H1 (cell line): ENCODE measurements around the gene C1orf50. TPM values are rescaled to one million over a fixed set of nuclear protein-coding genes. Genes with fewer than 3 reads are reported as not detected.

Source experiments
- CTCF ChIA-PET: fragments of 300-600 bp; sonication (Branson Sonifier 250); formaldehyde crosslinking; loops from one replicate; lab custom pipeline; 2021; ENCODE audit not compliant: partially characterized antibody; lab: Charles Lee
- POLR2A ChIA-PET: fragments of 300-600 bp; sonication (Branson Sonifier 250); formaldehyde crosslinking; loops from one replicate; lab custom pipeline; 2021; ENCODE audit warnings: inconsistent platforms; ENCODE audit not compliant: partially characterized antibody; lab: Charles Lee
- DNase-seq, 2 experiments: peaks; one replicate each; pipeline versions ENCODE4 v3.0.0 to v3.0.0-alpha.2; 2010 to 2022; ENCODE audit warnings: low spot score in 2 of 2, low read depth in 1 of 2, mixed read lengths in 1 of 2
- FAIRE-seq: peaks from 2 replicates; lab custom pipeline; 2011; peaks lifted over from hg19 to GRCh38; lab: Jason Lieb, UNC
- H2AFZ ChIP-seq: 2 replicates; pipeline ENCODE4 v1.8.1; 2012; ENCODE audit warnings: low read length, inconsistent platforms
- H2AK5ac ChIP-seq: 2 replicates; pipeline ENCODE4 v1.6.1; 2013; ENCODE audit warnings: low read depth, low read length
- H2BK120ac ChIP-seq: replicated peaks from 2 replicates; pipeline ENCODE3; 2013; ENCODE audit warnings: low read depth, low read length, inconsistent platforms
- H2BK12ac ChIP-seq: 2 replicates; pipeline ENCODE4 v1.6.1; 2013; ENCODE audit warnings: low read depth, low read length
- H2BK15ac ChIP-seq: 2 replicates; pipeline ENCODE4 v1.6.1; 2013; ENCODE audit warnings: low read length
- H2BK20ac ChIP-seq: 2 replicates; pipeline ENCODE4 v1.6.1; 2013; ENCODE audit warnings: low read length
- H2BK5ac ChIP-seq: 2 replicates; pipeline ENCODE4 v1.6.1; 2013; ENCODE audit warnings: low read depth, low read length
- H3K14ac ChIP-seq: 2 replicates; pipeline ENCODE4 v1.6.1; 2013; ENCODE audit warnings: inconsistent platforms; ENCODE audit not compliant: insufficient read length
- H3K18ac ChIP-seq: 2 replicates; pipeline ENCODE4 v1.6.1; 2013; ENCODE audit warnings: low read length; ENCODE audit errors: extremely low read depth
- H3K23ac ChIP-seq: 2 replicates; pipeline ENCODE4 v1.6.1; 2013; ENCODE audit warnings: inconsistent platforms; ENCODE audit not compliant: insufficient read length
- H3K23me2 ChIP-seq: 2 replicates; pipeline ENCODE4 v1.6.1; 2013; ENCODE audit warnings: low read depth, low read length
- H3K27ac ChIP-seq: 2 replicates; pipeline ENCODE4 v1.6.1; 2011; ENCODE audit warnings: low read depth, low read length, inconsistent platforms
- H3K27me3 ChIP-seq, 4 experiments: replicated peaks in 1 of 4; 1 replicate in 1 of 4; 2 replicates in 3 of 4; pipeline versions ENCODE4 v1.6.1 to v1.8.1; 2011 to 2013; ENCODE audit warnings: low read length in 3 of 4, mild to moderate bottlenecking in 3 of 4, inconsistent platforms in 2 of 4, mixed read lengths in 2 of 4, moderate library complexity in 1 of 4; ENCODE audit not compliant: control insufficient read depth in 3 of 4, insufficient read depth in 3 of 4; ENCODE audit errors: extremely low read depth in 1 of 4
- H3K36me3 ChIP-seq, 4 experiments: 2 replicates each; pipeline versions ENCODE4 v1.6.1 to v1.8.1; 2011 to 2013; ENCODE audit warnings: mild to moderate bottlenecking in 4 of 4, low read length in 3 of 4, moderate library complexity in 2 of 4, control low read depth in 1 of 4, inconsistent platforms in 1 of 4; ENCODE audit not compliant: insufficient read depth in 4 of 4, control insufficient read depth in 2 of 4
- H3K4ac ChIP-seq: replicated peaks from 2 replicates; pipeline ENCODE3; 2013; ENCODE audit warnings: low read length, low read depth, mixed read lengths, inconsistent platforms; ENCODE audit not compliant: insufficient read length
- H3K4me1 ChIP-seq, 4 experiments: replicated peaks in 1 of 4; 1 replicate in 1 of 4; 2 replicates in 3 of 4; pipeline versions ENCODE4 v1.6.1 to v1.8.1; 2011 to 2013; ENCODE audit warnings: low read length in 3 of 4, inconsistent platforms in 2 of 4, mixed read lengths in 1 of 4; ENCODE audit not compliant: insufficient read depth in 4 of 4, control insufficient read depth in 3 of 4
- H3K4me2 ChIP-seq, 2 experiments: 2 replicates each; pipeline versions ENCODE4 v1.6.1 to v1.8.1; 2011 to 2013; ENCODE audit warnings: low read depth in 2 of 2, low read length in 2 of 2, control low read depth in 1 of 2, inconsistent platforms in 1 of 2, mild to moderate bottlenecking in 1 of 2; ENCODE audit not compliant: insufficient read depth in 1 of 2
- H3K4me3 ChIP-seq, 4 experiments: fragments of 200-600, 300-600 bp in 1 of 4; sonication (generic), shearing (Covaris generic), sonication (Bioruptor Twin) in 1 of 4; 2 replicates each; pipeline versions ENCODE4 v1.5.1 to v1.8.1; 2011 to 2016; ENCODE audit warnings: low read length in 4 of 4, low read depth in 3 of 4, control low read depth in 2 of 4, inconsistent platforms in 2 of 4, mild to moderate bottlenecking in 2 of 4, mixed read lengths in 1 of 4, moderate library complexity in 1 of 4; ENCODE audit not compliant: insufficient read depth in 2 of 4; ENCODE audit errors: extremely low read depth in 1 of 4
- H3K56ac ChIP-seq: replicated peaks from 2 replicates; pipeline ENCODE3; 2013; ENCODE audit warnings: low read depth, mild to moderate bottlenecking, mixed read lengths, low read length, inconsistent platforms; ENCODE audit not compliant: insufficient read length
- H3K79me1 ChIP-seq: 2 replicates; pipeline ENCODE4 v1.6.1; 2013; ENCODE audit warnings: low read depth, low read length, control low read depth
- H3K79me2 ChIP-seq, 2 experiments: 2 replicates each; pipeline versions ENCODE4 v1.6.1 to v1.8.1; 2012 to 2013; ENCODE audit warnings: low read length in 2 of 2, mild to moderate bottlenecking in 2 of 2, inconsistent platforms in 1 of 2; ENCODE audit not compliant: insufficient read depth in 2 of 2, control insufficient read depth in 1 of 2
- H3K9ac ChIP-seq, 4 experiments: replicated peaks in 1 of 4; 1 replicate in 1 of 4; 2 replicates in 3 of 4; pipeline versions ENCODE4 v1.6.1 to v1.8.1; 2011 to 2013; ENCODE audit warnings: low read depth in 3 of 4, low read length in 3 of 4, control low read depth in 2 of 4, mild to moderate bottlenecking in 2 of 4, moderate library complexity in 2 of 4, inconsistent platforms in 1 of 4; ENCODE audit errors: extremely low read depth in 1 of 4
- H3K9me3 ChIP-seq, 2 experiments: 2 replicates each; pipeline versions ENCODE4 v1.6.1 to v1.8.1; 2012 to 2013; ENCODE audit warnings: mild to moderate bottlenecking in 2 of 2, moderate library complexity in 2 of 2, control low read depth in 1 of 2, inconsistent platforms in 1 of 2, low read depth in 1 of 2, low read length in 1 of 2, mixed read lengths in 1 of 2; ENCODE audit not compliant: insufficient read depth in 2 of 2
- H4K20me1 ChIP-seq, 2 experiments: replicated peaks in 1 of 2; 2 replicates each; pipeline versions ENCODE3 to v1.8.1; 2011 to 2013; ENCODE audit warnings: inconsistent platforms in 2 of 2, low read length in 2 of 2, mild to moderate bottlenecking in 1 of 2; ENCODE audit not compliant: insufficient read depth in 2 of 2, control insufficient read depth in 1 of 2
- H4K5ac ChIP-seq: 2 replicates; pipeline ENCODE4 v1.6.1; 2013; ENCODE audit warnings: low read length, low read depth, mixed read lengths, inconsistent platforms; ENCODE audit not compliant: insufficient read length
- H4K8ac ChIP-seq: 2 replicates; pipeline ENCODE4 v1.8.0; 2013; ENCODE audit warnings: mild to moderate bottlenecking, moderate library complexity, low read length, inconsistent platforms; ENCODE audit not compliant: insufficient read depth; ENCODE audit errors: extremely low read depth
- H4K91ac ChIP-seq: replicated peaks from 2 replicates; pipeline ENCODE3; 2013; ENCODE audit warnings: low read length, mixed read lengths, inconsistent platforms; ENCODE audit not compliant: insufficient read length
- CEBPB ChIP-seq: IDR thresholded peaks from 2 replicates; pipeline ENCODE4 v1.6.1; 2012; ENCODE audit warnings: low read depth, low read length
- NANOG ChIP-seq: IDR thresholded peaks from 2 replicates; pipeline ENCODE4 v1.6.1; 2011; ENCODE audit warnings: low read length, low read depth, mild to moderate bottlenecking, inconsistent platforms; ENCODE audit not compliant: insufficient read depth, poor library complexity, severe bottlenecking
- NRF1 ChIP-seq: IDR thresholded peaks from 2 replicates; pipeline ENCODE4 v1.6.1; 2011; ENCODE audit warnings: mild to moderate bottlenecking, low read depth, low read length, improper control_type of control experiment
- RFX5 ChIP-seq: IDR thresholded peaks from 2 replicates; pipeline ENCODE4 v1.6.1; 2011; ENCODE audit warnings: low read depth, low read length, improper control_type of control experiment, borderline replicate concordance
- TAF1 ChIP-seq: IDR thresholded peaks from 2 replicates; pipeline ENCODE4 v1.6.1; 2011; ENCODE audit warnings: mild to moderate bottlenecking, low read depth, low read length
- TAF7 ChIP-seq: optimal IDR thresholded peaks from 2 replicates; pipeline ENCODE3; 2011; ENCODE audit warnings: low read depth, mild to moderate bottlenecking, inconsistent platforms, low read length, moderate library complexity, borderline replicate concordance
- ZNF274 ChIP-seq: IDR thresholded peaks from 2 replicates; pipeline ENCODE4 v1.7.0; 2012; ENCODE audit warnings: low read length, borderline replicate concordance; ENCODE audit errors: extremely low read depth
- WGBS, 2 experiments: shearing (Covaris generic) in 1 of 2; methylation state at CpG; one replicate each; pipeline versions ENCODE4 v1.1.6 to v1.1.7; 2013 to 2015; ENCODE audit warnings: low lambda C conversion rate in 2 of 2, mixed read lengths in 2 of 2, inconsistent platforms in 1 of 2, low coverage in 1 of 2, missing lambda C conversion rate in 1 of 2; ENCODE audit not compliant: insufficient replicate concordance in 2 of 2, insufficient coverage in 1 of 2, insufficient read length in 1 of 2; ENCODE audit errors: extremely low coverage in 1 of 2, missing lambda C conversion rate in 1 of 2; 5-methylcytosine and 5-hydroxymethylcytosine counted together
- polyA plus RNA-seq, 7 experiments: library from polyadenylated mRNA; depleted of rRNA in 3 of 7; stranded (reverse) in 5 of 7; unstranded in 2 of 7; fragments of >200 nt in 5 of 7; fragments of 200-250 nt in 2 of 7; gene quantifications; 1 replicate in 5 of 7; 2 replicates in 1 of 7; 4 replicates in 1 of 7; pipeline versions ENCODE4 v1.2.1 to v1.2.3, GENCODE V29; 2011 to 2013; ENCODE audit warnings: missing spikeins in 2 of 7, mixed read lengths in 2 of 7
- total RNA-seq: library from RNA; stranded (reverse); fragmentation: NEBNext Ultra II Directional; extraction: Animal tissue kit (Norgen Biotek cat#: 25700); gene quantifications from 2 replicates; pipeline ENCODE4 v1.2.1, GENCODE V29; 2021

C1orf50 gene
- total and polyA plus RNA-seq, 2 of the 8 experiments (the other 6 are each of a cell fraction or from before 2014, with no cell fraction given), result 3.2 to 7.1 TPM

GRCh38 chr1:42742141-42742540, 24.9 kb upstream of the C1orf50 start:
- no peak for TF ChIP-seq NRF1
- TF ChIP-seq TAF1, result no peak
- TF ChIP-seq TAF7, result no peak
- no peak for TF ChIP-seq ZNF274
- no peak for TF ChIP-seq NANOG
- TF ChIP-seq RFX5, result no peak
- no peak for TF ChIP-seq CEBPB
- TF ChIP-seq, all 59 proteins: peak for 0
- Histone ChIP-seq H3K14ac (no peak overlapping the region), H3K27ac (no peak overlapping the region), H3K18ac (no peak overlapping the region), H4K91ac (peak overlapping the region; percentile 97), H3K4me3 (no peak overlapping the region), H3K27me3 (no peaks in the 10 kb centered on the region), H4K20me1 (peaks cover 0 to 2% of the 10 kb centered on the region in 2 experiments), H4K5ac (no peak overlapping the region), H3K4me2 (no peak overlapping the region), H3K23ac (no peak overlapping the region), H3K9ac (no peak overlapping the region), H3K9me3 (no peaks in the 10 kb centered on the region), H3K36me3 (peaks cover 3 to 7% (median 4%) of the 10 kb centered on the region in 4 experiments; a peak in 6 of 8 replicates), H2BK20ac (no peak overlapping the region), H2BK12ac (peak overlapping the region; percentile 99), H3K4me1 (peaks cover 0 to 38% (median 28%) of the 10 kb centered on the region in 4 experiments; a peak in 6 of 7 replicates), H3K23me2 (peaks cover 5% of the 10 kb centered on the region; the same call in 1 of the 2 replicates), H2BK5ac (0 out of 2 replicates have a peak overlapping the region, but pooled peaks have one; percentile 94), H2AK5ac (peak overlapping the region; percentile 93; the same call in 1 of the 2 replicates), H3K4ac (no peak overlapping the region), H2AFZ (no peak overlapping the region), H4K8ac (no peak overlapping the region), H3K56ac (no peak overlapping the region), H3K79me2 (no peaks in the 10 kb centered on the region), H2BK120ac (no peak overlapping the region), H3K79me1 (peaks cover 3% of the 10 kb centered on the region; the same call in 1 of the 2 replicates), H2BK15ac (no peak overlapping the region)
- 95% methylated on average over 7 of the region's 8 CpGs; no CpG with 5 or more reads in 1 of the 2 experiments for WGBS, 2 experiments
- DNase-seq (no peak), FAIRE-seq (no peak)
- POLR2A ChIA-PET, result interaction anchor here (1.0 to 3.9 kb wide), 4 partner anchors 10 to 60 kb away, joined by 3 to 32 read pairs (median 4); partner anchors contain the start of gene YBX1
- CTCF ChIA-PET, result interaction anchor here (1.2 to 9.8 kb wide), 5 partner anchors 7 to 164 kb away, joined by 3 to 77 read pairs (median 8); partner anchors contain the start of gene YBX1
